ENCODE results near the gene GP5. TPM values are rescaled to one million over a fixed set of nuclear protein-coding genes. Genes with fewer than 3 reads are reported as not detected.

GP5 gene
- total and polyA plus RNA-seq, 2 of the 13 experiments (the other 11 are each of a cell fraction or from before 2014, with no cell fraction given): not detected

- no peak for TF ChIP-seq LCORL (IDR thresholded peaks at IDR 0.05)
- no peak for TF ChIP-seq LCORL (CRISPR knock-in tag; IDR thresholded peaks at IDR 0.05)
- TF ChIP-seq ZKSCAN5 (CRISPR knock-in tag; IDR thresholded peaks at IDR 0.05): no peak
- TF ChIP-seq ZFYVE20 (CRISPR knock-in tag; IDR thresholded peaks at IDR 0.05; ENCODE audit: borderline replicate concordance, low read depth): no peak
- TF ChIP-seq SPEN (CRISPR knock-in tag; IDR thresholded peaks at IDR 0.05; ENCODE audit: low read depth): no peak
- no peak for TF ChIP-seq ZNF3 (CRISPR knock-in tag; IDR thresholded peaks at IDR 0.05)
- TF ChIP-seq, protein P1, sequence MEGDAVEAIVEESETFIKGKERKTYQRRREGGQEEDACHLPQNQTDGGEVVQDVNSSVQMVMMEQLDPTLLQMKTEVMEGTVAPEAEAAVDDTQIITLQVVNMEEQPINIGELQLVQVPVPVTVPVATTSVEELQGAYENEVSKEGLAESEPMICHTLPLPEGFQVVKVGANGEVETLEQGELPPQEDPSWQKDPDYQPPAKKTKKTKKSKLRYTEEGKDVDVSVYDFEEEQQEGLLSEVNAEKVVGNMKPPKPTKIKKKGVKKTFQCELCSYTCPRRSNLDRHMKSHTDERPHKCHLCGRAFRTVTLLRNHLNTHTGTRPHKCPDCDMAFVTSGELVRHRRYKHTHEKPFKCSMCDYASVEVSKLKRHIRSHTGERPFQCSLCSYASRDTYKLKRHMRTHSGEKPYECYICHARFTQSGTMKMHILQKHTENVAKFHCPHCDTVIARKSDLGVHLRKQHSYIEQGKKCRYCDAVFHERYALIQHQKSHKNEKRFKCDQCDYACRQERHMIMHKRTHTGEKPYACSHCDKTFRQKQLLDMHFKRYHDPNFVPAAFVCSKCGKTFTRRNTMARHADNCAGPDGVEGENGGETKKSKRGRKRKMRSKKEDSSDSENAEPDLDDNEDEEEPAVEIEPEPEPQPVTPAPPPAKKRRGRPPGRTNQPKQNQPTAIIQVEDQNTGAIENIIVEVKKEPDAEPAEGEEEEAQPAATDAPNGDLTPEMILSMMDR (CRISPR knock-in tag; IDR thresholded peaks at IDR 0.05): no peak
- TF ChIP-seq ZNF672 (CRISPR knock-in tag; IDR thresholded peaks at IDR 0.05): no peak
- no peak for TF ChIP-seq POLR2A (IDR thresholded peaks at IDR 0.05; ENCODE audit: insufficient read depth in 1 of 2, low read depth in 2 of 2, low read length in 2 of 2)
- no peak for TF ChIP-seq ZMAT5 (CRISPR knock-in tag; IDR thresholded peaks at IDR 0.05; ENCODE audit: borderline replicate concordance, low read depth)
- no peak for TF ChIP-seq REPIN1 (CRISPR knock-in tag; IDR thresholded peaks at IDR 0.05; ENCODE audit: borderline replicate concordance, low read depth)
- TF ChIP-seq DBP (CRISPR knock-in tag; IDR thresholded peaks at IDR 0.05; ENCODE audit: not compliant biosample characterization): no peak
- no peak for TF ChIP-seq RFX5 (IDR thresholded peaks at IDR 0.05; ENCODE audit: low read depth, low read length)
- TF ChIP-seq MTA1 (CRISPR knock-in tag; IDR thresholded peaks at IDR 0.05; ENCODE audit: borderline replicate concordance): no peak
- no peak for TF ChIP-seq KDM6A (CRISPR knock-in tag; IDR thresholded peaks at IDR 0.05; ENCODE audit: low read depth)
- no peak for TF ChIP-seq CBFB (CRISPR knock-in tag; IDR thresholded peaks at IDR 0.05)
- TF ChIP-seq SYNCRIP (IDR thresholded peaks at IDR 0.05; ENCODE audit: insufficient read depth, low read depth, low read length): no peak
- TF ChIP-seq PRPF4 (IDR thresholded peaks at IDR 0.05; ENCODE audit: low read depth, low read length, poor library complexity, severe bottlenecking): no peak
- TF ChIP-seq ZNF616 (CRISPR knock-in tag; IDR thresholded peaks at IDR 0.05; ENCODE audit: low read depth): no peak
- TF ChIP-seq ZNF17 (CRISPR knock-in tag; IDR thresholded peaks at IDR 0.05): no peak
- TF ChIP-seq, protein P2, sequence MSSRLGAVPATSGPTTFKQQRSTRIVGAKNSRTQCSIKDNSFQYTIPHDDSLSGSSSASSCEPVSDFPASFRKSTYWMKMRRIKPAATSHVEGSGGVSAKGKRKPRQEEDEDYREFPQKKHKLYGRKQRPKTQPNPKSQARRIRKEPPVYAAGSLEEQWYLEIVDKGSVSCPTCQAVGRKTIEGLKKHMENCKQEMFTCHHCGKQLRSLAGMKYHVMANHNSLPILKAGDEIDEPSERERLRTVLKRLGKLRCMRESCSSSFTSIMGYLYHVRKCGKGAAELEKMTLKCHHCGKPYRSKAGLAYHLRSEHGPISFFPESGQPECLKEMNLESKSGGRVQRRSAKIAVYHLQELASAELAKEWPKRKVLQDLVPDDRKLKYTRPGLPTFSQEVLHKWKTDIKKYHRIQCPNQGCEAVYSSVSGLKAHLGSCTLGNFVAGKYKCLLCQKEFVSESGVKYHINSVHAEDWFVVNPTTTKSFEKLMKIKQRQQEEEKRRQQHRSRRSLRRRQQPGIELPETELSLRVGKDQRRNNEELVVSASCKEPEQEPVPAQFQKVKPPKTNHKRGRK (CRISPR knock-in tag; IDR thresholded peaks at IDR 0.05): no peak
- TF ChIP-seq POGZ (CRISPR knock-in tag; IDR thresholded peaks at IDR 0.05): no peak
- TF ChIP-seq MED8 (CRISPR knock-in tag; IDR thresholded peaks at IDR 0.05; ENCODE audit: insufficient replicate concordance): no peak
- TF ChIP-seq ZNF737 (CRISPR knock-in tag; IDR thresholded peaks at IDR 0.05; ENCODE audit: borderline replicate concordance): no peak
- no peak for TF ChIP-seq ZNF790 (CRISPR knock-in tag; IDR thresholded peaks at IDR 0.05; ENCODE audit: borderline replicate concordance)
- TF ChIP-seq ZNF282 (IDR thresholded peaks at IDR 0.05; ENCODE audit: partially characterized antibody): no peak
- TF ChIP-seq ZNF674 (CRISPR knock-in tag; IDR thresholded peaks at IDR 0.05; ENCODE audit: low read depth): no peak
- no peak for TF ChIP-seq JUN (CRISPR knock-in tag; IDR thresholded peaks at IDR 0.05)
- TF ChIP-seq ZNF136 (CRISPR knock-in tag; IDR thresholded peaks at IDR 0.05; ENCODE audit: low read depth): no peak
- TF ChIP-seq MTF2 (CRISPR knock-in tag; IDR thresholded peaks at IDR 0.05; ENCODE audit: borderline replicate concordance): no peak
These were observed 47.7 kb upstream of the GP5 start (continued) for GRCh38 chr3:194446754-194447153.
